Measurements from ENCODE around the gene SEMA4C.
"Not testable (repeated sequence)": the region's sequence is repeated elsewhere in the genome, so short reads cannot be mapped to it uniquely, and the experiment has no call there.

SEMA4C gene

DNA sequence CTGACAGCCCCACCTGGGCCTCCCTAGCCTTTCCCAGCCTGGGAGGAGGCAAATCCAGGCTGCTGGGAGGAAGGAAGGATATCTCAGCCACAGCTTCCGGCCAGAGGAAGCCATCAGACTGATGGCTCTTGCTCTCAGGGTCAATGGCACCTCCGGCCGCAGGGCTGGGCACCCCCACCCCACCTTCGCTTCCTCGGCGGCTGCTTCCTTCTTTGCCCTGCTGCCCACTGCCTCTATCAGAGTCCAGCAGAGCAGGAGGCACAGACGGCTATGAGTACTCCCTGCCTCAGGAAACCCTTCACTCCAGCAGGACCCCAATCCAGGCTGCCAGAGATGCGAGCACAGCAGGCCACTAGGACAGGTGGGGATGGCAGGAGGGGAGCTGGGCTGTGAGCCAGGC lies 3.3 kb downstream of the SEMA4C start:
- DNase-seq (ENCODE audit: low spot score), result no peak

DNA sequence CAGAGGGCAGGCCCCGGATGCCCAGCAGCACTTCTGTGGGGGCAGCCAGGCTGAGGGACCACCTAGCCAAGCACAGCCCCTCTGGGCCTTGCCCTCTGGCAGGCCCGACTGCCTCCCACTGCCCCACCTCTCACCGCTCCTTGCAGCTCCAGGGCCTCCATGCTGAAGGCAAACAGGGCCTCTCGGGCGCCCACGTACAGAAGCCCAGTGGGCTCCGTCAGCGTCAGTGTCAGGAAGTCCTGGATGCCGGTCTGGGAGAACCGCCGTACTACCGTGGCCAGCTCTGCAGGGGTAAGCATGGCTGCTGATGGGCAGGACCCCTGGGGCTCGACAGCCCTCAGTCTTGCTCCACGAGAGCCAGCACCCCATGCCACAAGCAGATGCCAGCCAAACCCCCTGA lies 3.7 kb downstream of the SEMA4C start:
- no peak for DNase-seq (ENCODE audit: low spot score)

DNA sequence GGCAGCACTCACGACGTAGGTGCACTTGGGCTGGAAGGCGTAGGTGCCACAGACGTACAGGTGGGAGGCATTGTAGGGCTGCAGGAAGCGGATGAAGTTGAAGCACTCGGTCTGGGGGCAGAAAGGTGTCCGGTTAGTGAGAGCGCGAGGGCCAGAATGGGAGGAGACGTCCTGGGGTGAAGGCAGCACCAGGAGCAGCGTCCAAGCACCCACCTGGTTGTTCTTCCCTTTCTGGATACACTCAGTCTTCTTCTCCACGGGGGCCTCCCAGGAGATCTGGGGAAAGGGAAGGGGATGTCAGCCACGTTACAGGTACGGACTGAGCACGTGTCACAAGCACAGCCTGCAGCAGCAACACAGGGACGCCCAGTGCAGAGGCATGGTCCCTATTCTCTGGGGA lies 4.2 kb downstream of the SEMA4C start:
- DNase-seq (ENCODE audit: low spot score), result no peak

DNA sequence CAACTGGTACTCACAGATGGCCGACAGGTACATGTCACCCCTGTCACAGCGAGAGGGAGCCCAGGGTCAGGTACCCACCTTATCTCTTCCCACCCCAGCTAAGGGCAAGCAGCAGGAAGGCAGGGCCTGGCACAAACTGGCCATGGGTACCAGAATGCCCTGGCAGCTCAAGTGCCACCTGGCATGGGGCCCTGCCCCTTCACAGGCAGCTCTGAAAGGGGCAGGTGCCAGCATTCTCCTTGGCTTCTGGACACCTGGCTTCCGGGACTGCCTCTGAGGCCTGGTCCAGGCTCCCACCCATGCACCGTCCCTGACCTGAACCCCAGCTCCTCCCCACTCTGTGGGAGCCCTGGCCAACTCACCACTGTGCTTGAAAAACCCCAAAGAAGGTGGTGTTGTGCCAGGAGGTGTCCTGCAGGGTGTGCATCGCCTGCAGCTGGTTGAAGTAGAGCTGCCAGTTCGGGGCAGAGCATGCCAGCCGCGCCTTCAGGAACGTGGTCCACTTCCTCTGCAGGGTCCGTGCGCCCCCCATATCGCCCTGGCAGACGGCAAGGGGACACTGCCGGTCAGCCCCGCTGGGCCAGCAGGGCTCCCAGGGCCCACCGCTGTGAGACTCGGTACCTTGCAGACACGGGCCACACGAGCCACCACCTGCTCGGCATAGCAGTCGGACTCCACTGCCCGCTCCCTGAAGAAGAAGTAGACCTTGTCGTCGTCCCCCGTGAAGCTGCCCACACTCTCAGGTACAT lies 5.4 kb downstream of the SEMA4C start:
- no peak for DNase-seq (ENCODE audit: low spot score)

DNA sequence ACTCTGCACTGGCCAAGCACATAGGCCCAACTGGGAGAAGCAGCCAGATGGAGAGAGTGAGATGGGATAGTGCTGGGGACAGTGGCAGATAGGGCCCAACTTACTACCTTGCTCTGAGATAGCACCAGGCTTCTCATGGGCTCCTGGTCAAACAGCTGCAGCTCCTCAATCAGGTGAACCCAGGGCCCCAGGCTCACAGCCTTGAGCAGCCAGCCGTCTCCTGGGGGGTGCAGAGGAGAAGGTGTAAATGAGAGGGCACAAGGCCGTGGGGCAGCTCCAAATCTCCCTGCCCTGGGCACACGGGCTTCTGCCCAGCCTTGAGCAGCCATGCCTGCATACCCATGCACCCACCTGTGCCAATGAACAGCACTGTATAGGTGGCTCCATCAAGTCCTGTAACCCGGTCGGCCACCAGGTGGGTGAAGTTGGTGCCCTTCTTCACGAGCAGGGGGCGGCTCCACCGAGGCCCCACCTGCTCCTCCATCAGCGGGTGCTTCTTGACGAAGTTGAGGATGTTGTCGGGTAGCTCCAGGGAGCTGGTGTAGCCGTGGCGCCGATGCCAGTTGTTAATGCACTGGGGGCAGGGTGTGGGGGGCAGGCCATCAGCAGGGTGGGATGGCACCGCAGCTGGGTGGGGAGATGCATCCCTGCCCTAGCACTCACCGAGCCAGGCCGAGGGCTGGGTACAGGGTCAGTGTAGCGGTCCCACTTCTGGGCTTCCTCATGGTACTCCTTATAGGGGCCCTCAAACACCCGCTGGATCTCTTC lies 6.1 kb downstream of the SEMA4C start:
- DNase-seq (ENCODE audit: low spot score), result no peak

- DNase-seq (ENCODE audit: low spot score), result not testable (repeated sequence)
Measured at GRCh38 chr2:96863056-96863455, 6.8 kb downstream of the SEMA4C start.

- no peak for DNase-seq (ENCODE audit: low spot score)
Measured at GRCh38 chr2:96861074-96861473, 8.8 kb downstream of the SEMA4C start.

DNA sequence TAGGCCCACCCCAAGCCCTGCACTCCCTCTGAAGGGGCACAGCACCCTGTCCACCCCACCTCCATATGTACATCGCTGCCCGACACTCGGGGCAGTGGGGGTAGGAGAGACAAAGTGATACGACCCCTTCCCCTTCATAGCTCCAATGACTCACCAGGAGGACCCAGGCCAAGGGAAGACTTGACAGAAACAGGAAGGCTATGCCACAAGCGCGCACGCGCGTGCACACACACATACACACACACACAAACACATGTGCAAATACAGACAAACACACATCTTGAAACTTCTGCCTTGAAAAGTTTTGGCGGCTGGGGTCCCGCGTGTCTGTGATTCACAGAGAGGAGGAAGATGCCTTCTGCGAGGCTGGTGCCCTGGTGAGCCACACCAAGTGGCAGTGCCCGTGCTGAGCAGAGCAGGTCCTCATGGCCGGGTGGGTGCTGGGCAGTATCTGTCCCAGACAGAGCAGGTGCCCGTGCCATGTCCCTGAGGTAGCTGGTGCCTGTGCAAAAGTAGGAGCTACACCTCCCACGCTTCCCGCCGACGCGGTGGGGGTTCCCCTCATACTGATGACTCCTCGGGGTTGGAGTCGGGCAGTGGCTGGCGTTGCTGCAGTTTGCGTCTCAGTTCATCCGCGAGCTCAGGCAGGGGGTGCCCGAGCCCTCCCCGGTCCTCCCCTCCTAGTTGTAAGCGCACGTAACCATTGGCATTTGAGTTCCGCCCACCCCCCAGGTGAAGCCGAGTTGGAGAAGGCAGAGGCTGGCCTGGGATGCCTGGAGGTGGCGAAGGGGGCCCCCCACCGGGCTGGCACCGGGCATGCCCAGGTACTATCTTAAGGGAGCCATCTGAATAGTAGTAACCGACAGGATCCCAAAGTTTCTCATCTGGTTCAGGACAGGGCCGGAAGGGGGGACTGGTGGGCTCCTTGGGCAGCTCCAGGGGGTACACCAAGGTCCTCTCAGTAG lies 9.5 kb downstream of the SEMA4C start:
- DNase-seq (ENCODE audit: low spot score), result no peak

- DNase-seq (ENCODE audit: low spot score), result no peak
Measured at GRCh38 chr2:96859681-96860064, 10.2 kb downstream of the SEMA4C start.

- DNase-seq (ENCODE audit: low spot score), result no peak
Measured at GRCh38 chr2:96859099-96859649, 10.7 kb downstream of the SEMA4C start.

DNA sequence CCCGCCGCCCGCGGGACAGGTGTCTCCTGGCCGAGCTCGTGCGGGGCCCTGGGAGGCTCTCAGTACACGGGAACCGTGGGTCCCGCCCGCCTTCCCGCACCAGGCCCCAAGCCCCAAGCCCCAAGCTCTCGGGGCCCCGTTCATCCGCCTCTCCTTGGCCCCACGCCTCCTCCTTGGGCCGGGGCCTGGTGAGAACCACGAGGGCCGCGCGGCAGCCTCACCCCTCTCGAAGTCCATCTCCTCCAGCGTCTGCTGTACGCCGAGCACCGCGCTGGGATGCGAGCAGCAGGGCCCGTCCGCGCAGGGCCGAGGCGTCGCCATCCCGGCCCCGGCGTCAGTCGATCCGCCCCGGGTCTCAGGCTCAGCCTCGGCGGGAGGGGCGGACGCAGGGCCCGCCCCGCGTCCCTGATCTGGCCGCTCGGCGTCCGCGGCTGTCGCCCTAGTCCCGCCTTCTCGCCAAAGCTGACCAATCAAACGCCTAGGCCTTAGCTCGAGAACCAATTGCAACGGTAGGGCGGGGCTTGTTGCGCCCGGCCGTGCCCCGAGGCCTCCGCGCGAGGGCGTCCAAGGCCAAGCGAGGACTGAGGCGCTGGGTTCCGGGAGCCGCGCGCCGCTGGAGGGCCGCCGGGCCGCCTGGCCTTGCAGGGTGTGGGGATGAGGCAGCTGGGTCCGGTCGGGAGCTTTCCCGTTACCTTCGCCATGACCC lies 12.1 kb downstream of the SEMA4C start, which contains the start of gene ANKRD39:
Gene ANKRD39, minus strand, starts transcription at position 350 of the 706 bp plus-strand sequence. Its CDS starts 29 bp downstream, at position 321.
- DNase-seq (ENCODE audit: low spot score), result peak; percentile 99

DNA sequence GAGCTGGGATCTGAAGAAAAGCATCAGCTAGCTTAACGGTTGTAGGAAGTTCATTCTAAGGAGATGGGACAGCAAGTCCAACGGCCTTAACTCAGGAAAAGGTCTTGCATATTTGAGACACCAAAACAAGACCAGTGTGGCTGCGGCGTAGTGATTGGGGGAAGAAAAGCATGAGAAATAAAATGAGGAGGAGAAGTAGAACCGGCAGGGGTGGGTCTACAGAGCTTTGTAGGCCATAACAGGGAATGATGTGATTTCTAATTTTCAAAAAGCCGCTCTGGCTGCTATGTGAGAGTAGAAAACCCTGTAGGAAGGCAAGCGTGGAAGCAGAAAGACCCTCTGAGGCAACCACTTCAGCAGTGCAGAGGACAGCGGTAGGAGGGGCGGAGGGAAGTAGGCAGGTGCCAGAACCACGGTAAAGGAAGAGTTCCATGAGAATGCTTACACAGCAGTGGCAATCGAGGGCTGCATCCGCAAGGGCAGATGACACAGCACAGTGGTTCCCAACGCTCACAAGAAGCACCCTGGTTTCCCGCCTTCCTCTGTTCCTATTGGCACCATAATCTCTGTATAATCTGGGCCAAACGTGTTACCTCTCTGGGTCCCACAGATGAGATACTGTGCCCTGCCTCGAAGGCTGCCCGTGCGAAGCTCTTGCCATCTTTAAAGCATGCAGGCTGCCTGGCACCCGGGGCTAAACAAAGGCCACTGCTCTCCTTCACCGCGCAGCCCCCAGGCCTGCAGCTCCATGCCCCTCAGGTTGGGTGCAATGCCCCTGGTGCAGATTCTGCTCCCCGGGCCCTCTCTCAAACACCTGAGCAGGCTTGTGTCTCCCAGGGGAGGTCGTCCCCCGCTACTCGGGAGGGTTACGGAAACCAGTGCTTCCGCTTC lies 12.9 kb downstream of the SEMA4C start:
- peak; percentile 37 for DNase-seq (ENCODE audit: low spot score)

- DNase-seq (ENCODE audit: low spot score), result no peak
Measured at GRCh38 chr2:96853321-96853720, 16.6 kb downstream of the SEMA4C start.

DNA sequence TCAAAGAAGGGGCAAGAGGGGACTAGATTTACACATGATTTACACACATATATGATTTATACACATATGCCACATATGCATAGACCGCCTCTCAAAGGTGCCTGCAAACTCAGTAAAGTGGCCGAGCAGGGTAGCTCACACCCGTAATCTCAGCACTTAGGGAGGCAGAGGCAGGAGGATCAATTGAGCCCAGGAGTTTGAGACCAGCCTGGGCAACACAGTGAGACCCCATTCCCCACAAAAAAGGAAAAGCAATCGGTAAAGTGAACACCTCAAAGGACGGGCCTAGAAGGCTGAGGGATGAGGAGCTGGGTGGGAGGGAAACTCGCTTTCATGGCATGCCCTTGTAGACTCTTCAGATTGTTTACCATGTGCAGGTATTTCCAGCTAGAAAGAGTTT lies 17.2 kb downstream of the SEMA4C start:
- DNase-seq (ENCODE audit: low spot score), result no peak

DNA sequence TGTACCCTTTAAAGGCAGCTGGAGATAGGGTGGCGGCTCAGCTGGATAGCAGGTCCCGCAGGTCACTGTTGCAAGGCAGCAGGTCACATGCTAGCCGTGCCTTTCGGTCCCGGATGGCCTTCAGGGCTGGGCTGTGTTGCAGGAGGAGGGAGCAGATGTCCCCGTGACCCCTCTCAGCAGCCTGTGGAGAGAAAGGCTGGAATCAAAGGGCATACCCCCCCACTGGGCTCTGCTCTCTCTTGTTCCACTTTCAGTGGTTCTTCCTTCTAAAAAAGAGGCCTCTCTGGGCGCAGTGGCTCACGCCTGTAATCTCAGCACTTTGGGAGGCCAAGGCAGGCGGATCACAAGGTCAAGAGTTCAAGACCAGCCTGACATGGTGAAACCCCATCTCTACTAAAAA lies 21.6 kb downstream of the SEMA4C start:
- no peak for DNase-seq (ENCODE audit: low spot score)

DNA sequence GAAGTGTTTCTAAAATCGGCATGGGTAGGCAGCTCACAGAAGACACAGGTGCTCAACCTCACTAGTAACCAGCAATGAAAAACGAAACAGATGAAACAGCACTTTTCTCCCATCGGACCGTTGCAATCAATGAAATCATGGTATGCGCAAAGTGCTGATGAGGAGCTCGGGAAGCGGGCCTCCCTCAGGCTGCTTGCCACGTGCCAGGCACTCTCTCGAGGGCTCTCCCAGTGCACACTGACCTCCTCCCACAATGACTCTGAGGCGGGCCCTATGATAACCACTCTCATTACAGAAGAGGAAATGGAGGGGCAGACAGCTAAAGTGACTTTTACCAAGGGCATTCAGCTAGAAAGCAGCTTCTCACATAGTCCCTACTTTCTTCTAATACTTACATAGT lies 22.3 kb downstream of the SEMA4C start:
- DNase-seq (ENCODE audit: low spot score), result no peak

- no peak for DNase-seq (ENCODE audit: low spot score)
Measured at GRCh38 chr2:96846825-96847224, 23.1 kb downstream of the SEMA4C start.

- no peak for DNase-seq (ENCODE audit: low spot score)
Measured at GRCh38 chr2:96844405-96844808, 25.5 kb downstream of the SEMA4C start.

- no peak for DNase-seq (ENCODE audit: low spot score)
Measured at GRCh38 chr2:96843538-96844268, 26.2 kb downstream of the SEMA4C start, which contains the start of gene ANKRD23. Gene ANKRD23 (minus strand): TSS chr2:96844021. CDS start chr2:96843992, 29 bp downstream.

Data from hematopoietic multipotent progenitor cell treated with erythropoietin and hydrocortisone succinate and interleukin-3 and kit ligand, for 15 days (in vitro differentiated cells).